HCT116 (cell line): ENCODE results near the gene UBAP2L. TPM values are rescaled to one million over a fixed set of nuclear protein-coding genes. Genes with fewer than 3 reads are reported as not detected.

Experiments
- ATAC-seq: fragments of 200-7000 bp; cut with Tn5 transposase; 2 replicates; pipeline ENCODE4 v1.9.1; 2020; ENCODE audit warnings: mild to moderate bottlenecking, moderate library complexity
- BruUV-seq: library from RNA; stranded (reverse); fragments of 400-500 nt; replicated peaks from 2 replicates; lab custom pipeline; 2021; lab: Mats Ljungman, UMichigan
- CTCF ChIA-PET: fragments of 300-600 bp; sonication (Branson Sonifier 250); formaldehyde crosslinking; loops from one replicate; lab custom pipeline; 2021; ENCODE audit warnings: antibody characterized with exemption; lab: Charles Lee
- POLR2A ChIA-PET: fragments of 300-600, 350-600 bp; sonication (Branson Sonifier 250); formaldehyde crosslinking; loops from one replicate; lab custom pipeline; 2021; ENCODE audit warnings: antibody characterized with exemption; lab: Charles Lee
- RAD21 ChIA-PET, 2 experiments: fragments of 300-600 bp; sonication (Branson Sonifier 250); formaldehyde crosslinking; loops; one replicate each; lab custom pipeline; 2023; ENCODE audit warnings: low total read pairs in 2 of 2; ENCODE audit not compliant: uncharacterized antibody in 2 of 2, unreplicated experiment in 2 of 2, low non-redundant PET in 1 of 2; lab: Charles Lee
- DNase-seq: peaks from one replicate; pipeline ENCODE4 v3.0.0-alpha.2; 2010; ENCODE audit warnings: low read depth, low spot score
- H2AFZ ChIP-seq: fragments of 200-600 bp; shearing (Covaris generic), sonication (generic); 2 replicates; pipeline ENCODE4 v1.6.1; 2017; ENCODE audit warnings: low read depth, mixed run types, mixed read lengths, antibody characterized with exemption, low read length; ENCODE audit not compliant: poor library complexity, severe bottlenecking
- H3K27ac ChIP-seq: 2 replicates; pipeline ENCODE4 v1.5.1; 2012; ENCODE audit warnings: low read depth, low read length
- H3K27me3 ChIP-seq: fragments of 200-600 bp; sonication (generic); 2 replicates; pipeline ENCODE4 v1.6.1; 2016; ENCODE audit warnings: mixed run types, low read length, mixed read lengths; ENCODE audit not compliant: insufficient read depth
- H3K36me3 ChIP-seq, 2 experiments: fragments of 200-500 bp in 1 of 2; fragments of 200-600 bp in 1 of 2; sonication (Bioruptor generic) in 1 of 2; sonication (generic) in 1 of 2; 2 replicates each; pipeline versions ENCODE4 v1.5.1 to v1.6.1; 2014 to 2016; ENCODE audit warnings: low read length in 2 of 2, inconsistent platforms in 1 of 2, mixed read lengths in 1 of 2, mixed run types in 1 of 2; ENCODE audit not compliant: insufficient read depth in 2 of 2, control insufficient read depth in 1 of 2
- H3K4me1 ChIP-seq, 2 experiments: fragments of 200-600 bp in 1 of 2; sonication (generic) in 1 of 2; 2 replicates each; pipeline versions ENCODE4 v1.5.1 to v1.6.1; 2012 to 2017; ENCODE audit warnings: low read length in 2 of 2, inconsistent platforms in 1 of 2, mild to moderate bottlenecking in 1 of 2, mixed read lengths in 1 of 2, mixed run types in 1 of 2, moderate library complexity in 1 of 2; ENCODE audit not compliant: insufficient read depth in 2 of 2, control insufficient read depth in 1 of 2
- H3K4me2 ChIP-seq: fragments of 200-600 bp; sonication (generic); 2 replicates; pipeline ENCODE4 v1.6.1; 2017; ENCODE audit warnings: mixed run types, low read length, mixed read lengths
- H3K4me3 ChIP-seq, 2 experiments: fragments of 200-600 bp in 1 of 2; sonication (generic) in 1 of 2; replicated peaks in 1 of 2; 2 replicates each; pipeline ENCODE4 v1.5.1; 2011 to 2016; ENCODE audit warnings: low read length in 2 of 2, control low read depth in 1 of 2, low read depth in 1 of 2, mild to moderate bottlenecking in 1 of 2, mixed read lengths in 1 of 2, mixed run types in 1 of 2
- H3K79me2 ChIP-seq: fragments of 200-600 bp; sonication (generic); 2 replicates; pipeline ENCODE4 v1.6.1; 2017; ENCODE audit warnings: mild to moderate bottlenecking, mixed run types, low read length, moderate library complexity, mixed read lengths; ENCODE audit not compliant: insufficient read depth
- H3K9ac ChIP-seq: fragments of 200-600 bp; sonication (generic); 2 replicates; pipeline ENCODE4 v1.6.1; 2016; ENCODE audit warnings: low read length, mixed read lengths
- H3K9me2 ChIP-seq: fragments of 200-600 bp; sonication (generic), shearing (Covaris generic); 2 replicates; pipeline ENCODE4 v1.6.1; 2017; ENCODE audit warnings: mixed run types, mild to moderate bottlenecking, moderate library complexity; ENCODE audit not compliant: insufficient read depth
- H3K9me3 ChIP-seq, 2 experiments: fragments of 200-500 bp in 1 of 2; fragments of 200-600 bp in 1 of 2; sonication (Bioruptor generic) in 1 of 2; sonication (generic) in 1 of 2; 2 replicates each; pipeline ENCODE4 v1.6.1; 2014 to 2017; ENCODE audit warnings: low read length in 2 of 2, mixed read lengths in 2 of 2, inconsistent platforms in 1 of 2, low read depth in 1 of 2, mild to moderate bottlenecking in 1 of 2, mixed run types in 1 of 2, moderate library complexity in 1 of 2; ENCODE audit not compliant: control insufficient read depth in 1 of 2, insufficient read depth in 1 of 2
- H4K20me1 ChIP-seq: fragments of 200-600 bp; sonication (generic), shearing (Covaris generic); 2 replicates; pipeline ENCODE4 v1.6.1; 2017; ENCODE audit warnings: mixed run types, mild to moderate bottlenecking, moderate library complexity; ENCODE audit not compliant: insufficient read depth
- EZH2phosphoT487 ChIP-seq: fragments of 200-600 bp; IDR thresholded peaks from 2 replicates; pipeline ENCODE4 v1.6.1; 2018; ENCODE audit warnings: antibody characterized with exemption, borderline replicate concordance
- POLR2A ChIP-seq: IDR thresholded peaks from 2 replicates; pipeline ENCODE4 v1.7.0; 2011; ENCODE audit warnings: borderline replicate concordance; ENCODE audit not compliant: insufficient read depth, insufficient read length; ENCODE audit errors: extremely low read depth
- RAD21 ChIP-seq: IDR thresholded peaks from 2 replicates; pipeline ENCODE4 v1.6.1; 2012; ENCODE audit warnings: low read depth, mild to moderate bottlenecking
- SP1 ChIP-seq: IDR thresholded peaks from 2 replicates; pipeline ENCODE4 v1.6.1; 2012; ENCODE audit warnings: low read depth
- ZNF274 ChIP-seq: fragments of 200-500 bp; sonication (Bioruptor generic); IDR thresholded peaks from 2 replicates; pipeline ENCODE4 v1.6.1; 2014; ENCODE audit warnings: mild to moderate bottlenecking, low read depth, low read length, inconsistent platforms
- intact Hi-C: fragments of 100-400 bp; cut with micrococcal nuclease; formaldehyde crosslinking; loops from 2 replicates; pipeline ENCODE4 v1.10.0; 2022
- total RNA-seq: library from RNA; stranded (reverse); gene quantifications from one replicate; pipeline ENCODE4 v1.2.1, GENCODE V29; 2021; ENCODE audit not compliant: unreplicated experiment

Gene UBAP2L
- total RNA-seq, 1 experiment from 2014 or later = 189 TPM

DNA sequence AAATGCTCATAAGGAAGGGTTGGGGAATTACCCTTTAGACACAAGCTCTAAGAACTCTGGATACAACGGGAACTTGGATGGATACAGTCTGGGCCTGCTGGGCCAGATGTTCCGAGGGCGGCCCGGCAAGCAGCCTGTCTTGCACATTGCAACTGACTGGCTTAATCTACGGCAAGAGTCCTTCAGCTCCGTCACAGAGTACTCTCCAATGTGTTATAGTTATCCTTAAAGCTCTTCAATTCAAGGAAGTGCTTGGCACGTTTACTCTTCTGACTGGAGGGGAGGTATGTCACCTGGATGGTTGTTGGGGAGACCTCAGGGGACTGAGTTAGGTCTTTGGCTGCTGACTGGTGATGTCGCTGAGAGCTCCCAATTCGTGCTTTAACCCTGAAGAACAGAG lies 13.5 kb upstream of the UBAP2L start:
- Histone ChIP-seq H3K27me3 (no peaks in the 10 kb centered on the region), H3K36me3 (peaks cover 19 to 21% of the 10 kb centered on the region in 2 experiments), H3K9me2 (no peaks in the 10 kb centered on the region), H3K4me2 (no peak overlapping the region), H3K4me3 (no peak overlapping the region), H3K4me1 (peaks cover 13 to 23% of the 10 kb centered on the region in 2 experiments), H2AFZ (no peak overlapping the region), H3K9me3 (no peaks in the 10 kb centered on the region), H3K27ac (no peak overlapping the region), H3K9ac (no peak overlapping the region), H3K79me2 (peaks cover 4% of the 10 kb centered on the region; the same call in 1 of the 2 replicates), H4K20me1 (no peaks in the 10 kb centered on the region)
- no peak for DNase-seq
- intact Hi-C loops = no loop called here
- TF ChIP-seq ZNF274 (no peak), RAD21 (no peak), EZH2phosphoT487 (no peak)
- ChIA-PET CTCF (interaction anchor here (1.2 kb wide), 1 partner anchor 8 kb away, joined by 8 read pairs; no protein-coding TSS in a partner anchor), POLR2A (interaction anchor here (0.7 kb wide), 1 partner anchor 13 kb away, joined by 6 read pairs; a partner anchor contains a TSS), RAD21 (no interaction called here)
- ATAC-seq = no peak
- BruUV-seq = no TSS peak

DNA sequence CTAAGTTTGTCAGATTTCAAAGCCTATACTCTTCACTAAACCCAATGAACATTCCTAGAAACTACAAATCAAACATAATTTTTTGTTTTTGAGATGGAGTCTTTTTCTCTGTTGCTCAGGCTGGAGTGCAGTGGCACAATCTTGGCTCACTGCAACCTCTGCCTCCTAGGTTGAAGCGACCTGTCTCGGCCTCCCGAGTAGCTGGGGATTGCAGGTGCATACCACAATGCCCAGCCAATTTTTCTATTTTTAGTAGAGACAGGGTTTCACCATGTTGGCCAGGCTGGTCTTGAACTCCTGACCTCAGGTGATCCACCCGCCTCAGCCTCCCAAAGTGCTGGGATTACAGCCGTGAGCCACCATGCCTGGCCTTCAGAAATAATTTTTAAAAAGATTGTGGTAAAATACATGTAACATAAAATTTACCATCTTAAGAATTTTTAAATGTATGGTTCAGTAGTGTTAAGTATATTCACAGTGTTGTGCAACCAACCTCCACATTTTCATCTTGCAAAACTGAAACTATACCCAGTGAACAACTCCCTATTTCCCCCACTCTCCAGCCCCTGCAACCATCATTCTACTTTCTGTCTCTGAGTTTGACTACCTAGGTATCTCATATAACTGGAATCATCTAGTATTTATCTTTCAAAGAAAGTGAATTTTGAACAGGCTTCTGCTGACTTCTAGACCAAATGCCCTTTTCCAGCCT lies 11.9 kb upstream of the UBAP2L start:
- Histone ChIP-seq H4K20me1 (no peaks in the 10 kb centered on the region), H3K9me3 (no peaks in the 10 kb centered on the region), H3K9ac (no peak overlapping the region), H3K4me3 (no peak overlapping the region), H3K27me3 (no peaks in the 10 kb centered on the region), H3K9me2 (no peaks in the 10 kb centered on the region), H3K36me3 (peaks cover 34 to 35% of the 10 kb centered on the region in 2 experiments), H3K27ac (no peak overlapping the region), H3K4me1 (peaks cover 13 to 29% of the 10 kb centered on the region in 2 experiments), H3K79me2 (peaks cover 12% of the 10 kb centered on the region), H2AFZ (no peak overlapping the region), H3K4me2 (no peak overlapping the region)
- CTCF ChIA-PET = no interaction called here
- TF ChIP-seq POLR2A (no peak), SP1 (no peak)
- RAD21 ChIA-PET = no interaction called here
- DNase-seq (no peak), ATAC-seq (no peak)
- BruUV-seq = no TSS peak
- intact Hi-C loops = no loop called here
- POLR2A ChIA-PET = no interaction called here
